Activated gamma-delta T cell treated with anti-CD3 and anti-CD28 coated beads, Interleukin-2, amount 50 U/mL, for 16 hours (primary cell): Measurements from ENCODE around the gene RASGEF1C.

Experiments used
- DNase-seq: peaks from one replicate; pipeline ENCODE4 v3.0.0-alpha.2; 2020; ENCODE audit warnings: low read depth

RASGEF1C gene

GRCh38 chr5:180179442-180180420, 29.3 kb downstream of the RASGEF1C start:
- no peak for DNase-seq

- DNase-seq = no peak
Measured at GRCh38 chr5:180178531-180179441, 30.2 kb downstream of the RASGEF1C start.

- DNase-seq = no peak
Measured at GRCh38 chr5:180176191-180176590, 32.8 kb downstream of the RASGEF1C start.

- DNase-seq = no peak
Measured at GRCh38 chr5:180175015-180175431, 34.0 kb downstream of the RASGEF1C start.

GRCh38 chr5:180174587-180174972, 34.4 kb downstream of the RASGEF1C start:
- no peak for DNase-seq

GRCh38 chr5:180173875-180174586, 35.0 kb downstream of the RASGEF1C start:
- DNase-seq = no peak

GRCh38 chr5:180173198-180173544, 35.8 kb downstream of the RASGEF1C start:
- DNase-seq = no peak

- DNase-seq = no peak
Measured at GRCh38 chr5:180172447-180173197, 36.4 kb downstream of the RASGEF1C start.

GRCh38 chr5:180171568-180172094, 37.4 kb downstream of the RASGEF1C start:
- DNase-seq = no peak

GRCh38 chr5:180170810-180171567, 38.0 kb downstream of the RASGEF1C start:
- DNase-seq = no peak

- DNase-seq = no peak
Measured at GRCh38 chr5:180170106-180170809, 38.8 kb downstream of the RASGEF1C start.

- no peak for DNase-seq
Measured at GRCh38 chr5:180169248-180170105, 39.5 kb downstream of the RASGEF1C start.

GRCh38 chr5:180168758-180169157, 40.3 kb downstream of the RASGEF1C start:
- no peak for DNase-seq

GRCh38 chr5:180166176-180166575, 42.8 kb downstream of the RASGEF1C start:
- no peak for DNase-seq

GRCh38 chr5:180162304-180162661, 46.7 kb downstream of the RASGEF1C start:
- DNase-seq = no peak

GRCh38 chr5:180161420-180162303, 47.3 kb downstream of the RASGEF1C start:
- no peak for DNase-seq

GRCh38 chr5:180160789-180161188, 48.2 kb downstream of the RASGEF1C start:
- no peak for DNase-seq

GRCh38 chr5:180160215-180160614, 48.8 kb downstream of the RASGEF1C start:
- no peak for DNase-seq
